Cardiac septum (tissue), 1 donor: ENCODE data around the gene DUSP28. TPM values are rescaled to one million over a fixed set of nuclear protein-coding genes. Genes with fewer than 3 reads are reported as not detected.
"Not testable (repeated sequence)": the region's sequence is repeated elsewhere in the genome, so short reads cannot be mapped to it uniquely, and the experiment has no call there.

Source experiments
- DNase-seq: peaks from one replicate; pipeline ENCODE4 v3.0.0-alpha.2; 2020; ENCODE audit warnings: low spot score
- intact Hi-C: fragments of 100-400 bp; cut with DNase I; formaldehyde crosslinking; loops from one replicate; pipeline ENCODE4 v1.14.0; 2022
- total RNA-seq: library from RNA; stranded (reverse); fragmentation: NEBNext Ultra II Directional; extraction: Animal tissue kit (Norgen Biotek cat#: 25700); gene quantifications from one replicate; pipeline ENCODE4 v1.2.1, GENCODE V29; 2021
- donor health status: DM: no; HTN: no; CAD: no.

DUSP28 gene
- total RNA-seq, 1 donor from 2014 or later, result 9.7 TPM

DNA sequence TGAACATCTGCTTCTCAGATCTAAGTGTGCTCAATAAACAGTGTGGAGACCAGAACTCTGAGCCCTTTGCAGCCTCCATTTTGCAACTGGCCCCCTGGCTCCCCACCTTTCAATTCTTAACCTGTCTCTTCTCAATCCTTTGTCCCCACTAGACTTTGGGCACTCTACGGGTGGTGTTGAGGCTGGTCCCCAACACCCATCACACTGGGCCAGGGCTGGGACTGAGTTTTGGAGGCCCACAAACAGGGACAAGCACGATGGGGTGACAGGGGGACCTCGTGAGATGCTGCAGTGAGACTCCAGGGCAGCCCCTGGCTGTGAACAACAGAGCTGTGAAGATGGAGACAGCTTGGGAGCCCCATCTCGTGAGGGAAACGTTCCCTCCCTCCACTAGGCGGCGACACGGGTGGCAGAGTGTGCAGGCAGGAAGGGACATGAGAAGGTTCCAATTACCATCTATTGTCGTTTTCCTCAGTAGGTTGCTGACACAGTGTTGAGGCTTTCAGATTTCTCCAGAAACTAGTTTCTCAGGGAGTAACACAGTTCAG, 3.5 kb upstream of the DUSP28 start:
- intact Hi-C loops, result no loop called here
- DNase-seq, result peak; percentile 79

DNA sequence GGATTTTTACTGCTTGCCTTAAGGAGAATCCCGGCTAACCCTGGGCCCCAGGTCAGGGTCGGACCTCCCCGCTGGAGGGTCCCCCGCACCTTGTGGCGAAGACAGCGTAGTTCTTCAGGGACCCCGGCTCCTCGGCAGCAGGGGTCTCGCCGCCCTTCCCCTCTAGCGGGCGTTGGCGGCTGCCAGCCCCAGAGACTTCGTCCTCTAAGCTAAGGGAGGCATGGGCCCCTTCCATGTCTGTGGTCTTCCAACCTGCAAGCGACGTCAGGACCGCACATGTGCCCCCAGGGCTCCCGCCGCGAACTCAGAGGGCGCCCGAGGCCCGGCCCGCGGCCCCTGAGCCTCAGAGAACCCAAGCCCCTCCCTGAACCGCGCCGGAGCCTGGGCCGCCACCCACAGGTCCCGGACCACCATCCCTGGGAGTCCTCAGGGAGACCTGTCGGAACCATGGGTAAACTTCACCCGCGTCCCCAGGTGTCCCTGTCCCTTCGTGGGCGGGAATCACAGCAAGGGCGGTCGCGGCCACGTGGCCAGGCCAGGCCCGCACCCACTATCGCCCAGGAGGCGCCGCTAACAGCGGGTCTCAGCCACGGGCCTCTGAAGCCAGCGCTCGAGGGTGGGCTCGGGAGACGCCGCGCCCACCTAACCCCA, 2.9 kb upstream of the DUSP28 start:
- intact Hi-C loops, result no loop called here
- DNase-seq, result no peak

DNA sequence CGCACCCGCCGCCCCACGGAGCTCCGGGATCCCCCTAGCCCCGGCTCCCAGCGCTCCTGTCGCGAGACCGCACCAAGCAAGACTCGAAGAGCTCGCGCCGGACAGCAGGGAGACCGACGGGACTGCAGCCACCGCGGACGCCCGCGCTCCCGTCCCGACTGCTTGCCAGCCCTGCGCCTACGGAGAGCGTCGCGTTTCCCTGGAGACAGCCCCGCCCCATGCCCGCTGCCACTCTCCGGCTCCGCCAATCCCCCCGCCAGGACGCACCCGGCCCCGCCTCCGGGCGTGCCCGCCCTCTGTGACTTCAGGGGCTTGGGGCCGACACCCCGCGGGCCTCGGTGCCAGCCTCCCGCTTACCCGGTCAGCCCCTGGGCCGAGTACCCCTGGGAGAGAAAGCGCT, 2.3 kb upstream of the DUSP28 start, which contains the start of gene ANKMY1:
ANKMY1 (minus strand) TSS at position 181 of the 400 bp plus-strand sequence. CDS start 653 bp downstream, outside the sequence.
- peak; percentile 80 for DNase-seq

DNA sequence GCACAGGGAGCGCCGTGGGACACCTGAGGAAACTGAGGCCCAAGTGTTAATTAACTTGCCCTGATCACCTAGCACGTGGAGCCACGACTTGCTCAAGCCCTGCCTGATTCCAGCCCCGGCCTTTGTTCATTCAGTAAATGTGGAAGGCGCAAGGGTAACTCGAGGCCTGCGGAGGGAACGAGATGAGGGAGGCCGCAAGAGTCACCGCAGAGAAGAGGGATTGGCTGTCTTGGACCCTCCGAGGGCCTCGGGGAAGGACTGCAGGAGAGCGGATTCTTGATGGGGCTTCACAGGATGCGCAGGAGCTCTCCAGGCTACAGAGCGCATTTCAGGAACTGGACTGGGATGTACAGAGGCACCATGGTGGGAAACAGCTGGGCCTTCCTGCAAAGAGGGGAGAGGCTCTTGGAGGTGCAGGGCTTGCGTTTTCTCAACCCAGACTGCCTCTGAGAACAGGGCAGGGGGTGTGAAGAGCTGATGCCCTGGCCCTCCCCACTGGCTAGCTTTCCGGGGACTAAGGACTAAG, 1.9 kb upstream of the DUSP28 start:
- intact Hi-C loops, result no loop called here
- DNase-seq, result no peak

More for the DNA sequence above, 2.3 kb upstream of the DUSP28 start, which contains the start of gene ANKMY1:
- intact Hi-C loops, result no loop called here

DNA sequence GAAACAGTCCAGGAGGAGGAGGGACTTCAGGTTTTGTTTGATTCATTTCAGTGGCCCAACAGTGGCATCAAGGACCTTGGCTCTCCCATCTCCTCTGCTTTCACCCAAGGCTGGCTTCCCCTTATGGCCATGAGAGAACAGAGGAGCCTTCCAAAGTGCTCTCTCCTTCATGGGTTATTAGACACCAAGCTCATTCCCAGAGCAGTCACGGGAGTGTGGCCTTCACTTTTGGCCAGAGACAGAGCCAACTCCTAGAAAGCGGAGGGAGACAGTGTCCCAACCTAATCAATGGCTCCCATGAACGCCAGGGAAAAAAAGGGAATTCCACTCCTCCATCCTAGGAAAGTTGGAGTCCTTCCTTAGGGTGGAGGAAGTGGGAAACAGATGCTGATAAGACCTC, 871 bp upstream of the DUSP28 start:
- DNase-seq, result no peak
- intact Hi-C loops, result no loop called here

DNA sequence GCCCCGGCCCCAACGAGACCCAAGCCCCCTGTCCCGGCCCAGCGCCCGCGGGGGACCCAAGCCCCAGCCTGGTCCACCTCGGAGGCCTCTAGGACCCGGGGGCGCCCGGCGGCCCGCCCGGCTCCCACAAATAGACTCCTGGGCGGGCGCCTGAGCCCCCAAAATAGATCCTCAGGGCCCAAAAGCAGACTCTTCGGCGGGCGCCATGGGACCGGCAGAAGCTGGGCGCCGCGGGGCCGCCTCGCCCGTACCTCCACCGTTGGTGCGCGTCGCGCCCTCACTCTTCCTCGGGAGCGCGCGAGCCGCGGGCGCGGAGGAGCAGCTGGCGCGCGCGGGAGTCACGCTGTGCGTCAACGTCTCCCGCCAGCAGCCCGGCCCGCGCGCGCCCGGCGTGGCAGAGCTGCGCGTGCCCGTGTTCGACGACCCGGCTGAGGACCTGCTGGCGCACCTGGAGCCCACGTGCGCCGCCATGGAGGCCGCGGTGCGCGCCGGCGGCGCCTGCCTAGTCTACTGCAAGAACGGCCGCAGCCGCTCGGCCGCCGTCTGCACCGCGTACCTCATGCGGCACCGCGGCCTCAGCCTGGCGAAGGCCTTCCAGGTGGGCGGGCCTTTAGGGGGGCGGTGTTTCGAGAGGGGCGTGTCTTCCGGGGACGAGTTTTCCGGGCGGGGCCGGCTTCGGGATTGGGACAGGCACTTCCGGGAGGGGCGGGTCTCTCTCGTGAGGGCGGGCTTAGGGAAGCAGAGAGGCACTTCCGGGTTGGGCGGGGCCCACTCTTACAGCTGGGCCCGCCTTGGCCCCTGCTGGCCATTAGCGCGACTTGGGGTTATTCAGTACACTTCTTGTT, 545 bp downstream of the DUSP28 start:
- intact Hi-C loops, result loop anchor here (1.0 to 10.0 kb wide), 2 partner anchors 26 to 326 kb away; partner anchors contain the start of gene CAPN10
- peak; percentile 100 for DNase-seq

DNA sequence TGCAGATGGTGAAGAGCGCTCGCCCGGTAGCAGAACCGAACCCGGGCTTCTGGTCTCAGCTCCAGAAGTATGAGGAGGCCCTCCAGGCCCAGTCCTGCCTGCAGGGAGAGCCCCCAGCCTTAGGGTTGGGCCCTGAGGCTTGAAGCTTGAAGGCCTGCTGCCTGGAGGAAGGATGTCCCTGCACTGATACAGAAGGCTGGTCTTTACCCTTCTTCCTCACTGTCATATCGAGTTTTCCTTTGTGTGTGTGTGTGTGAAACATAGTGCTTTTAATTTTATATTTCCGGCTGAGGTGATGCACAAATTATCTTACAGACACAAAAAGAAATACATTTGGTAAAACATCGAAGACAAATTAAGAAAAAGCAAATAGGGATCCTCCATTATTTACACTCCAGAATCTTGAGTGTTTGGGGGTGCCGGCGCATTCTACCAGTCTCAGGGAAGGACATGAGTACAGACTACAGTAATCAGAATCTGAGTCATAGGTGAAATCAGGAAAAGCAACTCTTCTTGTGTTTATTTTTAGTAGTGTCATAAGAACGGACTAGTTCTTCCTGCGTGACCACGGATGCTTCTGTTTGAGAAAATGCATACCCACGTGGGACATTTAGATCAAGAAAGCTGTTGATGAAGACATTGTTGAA, 1.3 kb downstream of the DUSP28 start:
- intact Hi-C loops, result loop anchor here (1.0 to 10.0 kb wide), 2 partner anchors 25 to 327 kb away; partner anchors contain the start of gene CAPN10
- DNase-seq, result peak; percentile 41

DNA sequence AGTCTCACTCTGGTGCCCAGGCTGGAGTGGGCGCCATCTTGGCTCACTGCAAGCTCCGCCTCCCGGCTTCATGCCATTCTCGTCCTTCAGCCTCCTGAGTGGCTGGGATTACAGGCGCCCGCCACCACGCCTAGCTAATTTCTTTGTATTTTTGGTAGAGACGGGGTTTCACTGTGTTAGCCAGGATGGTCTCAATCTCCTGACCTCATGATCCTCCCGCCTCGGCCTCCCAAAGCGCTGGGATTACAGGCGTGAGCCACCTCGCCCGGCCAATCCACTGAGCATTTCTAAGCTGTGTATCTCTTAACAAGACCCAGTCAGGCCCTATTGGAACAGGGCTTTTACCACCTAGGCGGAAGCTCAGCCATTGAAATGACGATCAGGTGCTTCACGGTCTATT, 3.1 kb downstream of the DUSP28 start:
- not testable (repeated sequence) for DNase-seq
- intact Hi-C loops, result loop anchor here (10.0 kb wide), 1 partner anchor 328 kb away; no protein-coding TSS in a partner anchor

DNA sequence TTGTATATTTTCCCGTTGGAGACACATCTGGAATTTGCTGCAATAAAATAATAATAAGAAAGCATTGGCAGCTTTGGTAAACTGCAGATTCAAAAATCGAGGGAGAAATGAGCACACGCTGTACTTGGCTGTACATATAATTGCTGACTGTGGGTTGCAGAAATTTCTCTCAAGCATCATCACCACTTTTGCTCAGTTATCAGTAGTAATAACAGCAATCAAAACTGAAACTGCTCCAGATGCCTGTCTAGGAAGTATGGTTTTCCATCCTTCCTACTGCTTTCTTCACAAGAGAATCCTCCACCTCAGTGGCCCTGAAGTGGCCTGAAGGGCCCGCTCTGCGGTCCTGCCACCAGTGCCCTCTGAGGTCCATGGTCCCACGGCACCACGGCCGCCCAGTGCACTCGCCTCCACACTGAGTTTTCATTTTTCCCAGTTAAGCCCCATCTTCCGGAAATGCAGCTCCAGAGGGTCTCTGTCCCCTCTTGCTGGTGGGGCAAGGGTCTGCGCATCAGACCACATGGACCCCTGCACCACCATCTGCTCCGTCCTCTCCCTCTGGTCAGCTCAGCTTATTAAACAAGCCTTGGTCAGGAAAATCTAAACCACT, 3.9 kb downstream of the DUSP28 start:
- peak; percentile 50 for DNase-seq

DNA sequence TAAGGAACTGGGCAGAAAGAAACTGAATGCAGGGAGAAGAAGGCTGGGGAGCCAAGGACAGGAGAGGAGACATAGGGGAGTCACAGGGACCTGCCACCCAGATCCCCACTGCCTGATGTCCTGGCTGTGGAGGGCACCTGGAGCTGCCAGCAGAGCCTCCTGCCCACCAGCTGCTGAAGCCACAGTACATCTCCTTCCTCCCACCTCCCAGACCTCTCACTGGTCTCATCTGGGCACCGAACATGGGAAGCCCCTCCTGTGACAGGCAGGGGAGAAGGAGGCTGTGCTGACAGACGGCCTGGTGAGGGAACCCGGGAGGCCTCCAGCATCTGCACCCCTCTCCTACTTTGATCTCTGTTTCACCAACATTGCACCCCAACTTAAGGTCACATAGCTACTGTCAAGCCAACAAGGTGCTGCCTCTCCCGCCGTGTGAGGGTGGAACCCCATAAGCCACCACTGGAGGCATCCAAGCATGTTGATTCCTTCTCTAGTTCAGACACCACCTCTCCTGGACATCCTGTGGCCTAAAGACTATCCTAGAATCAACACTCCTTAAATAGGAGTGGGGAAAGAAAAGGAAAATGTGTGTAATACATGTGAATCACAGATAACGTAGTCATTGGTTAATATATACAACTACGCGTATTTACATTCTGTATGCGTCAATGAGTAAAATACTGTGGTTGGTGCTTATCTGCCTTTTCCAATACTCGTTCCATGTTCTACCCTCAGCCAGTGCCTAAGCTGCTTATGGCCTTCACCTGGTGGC, 4.6 kb downstream of the DUSP28 start:
- DNase-seq, result peak; percentile 39
- intact Hi-C loops, result loop anchor here (10.0 kb wide), 1 partner anchor 330 kb away; no protein-coding TSS in a partner anchor

More for the DNA sequence above, 3.9 kb downstream of the DUSP28 start:
- intact Hi-C loops, result loop anchor here (10.0 kb wide), 1 partner anchor 329 kb away; no protein-coding TSS in a partner anchor

DNA sequence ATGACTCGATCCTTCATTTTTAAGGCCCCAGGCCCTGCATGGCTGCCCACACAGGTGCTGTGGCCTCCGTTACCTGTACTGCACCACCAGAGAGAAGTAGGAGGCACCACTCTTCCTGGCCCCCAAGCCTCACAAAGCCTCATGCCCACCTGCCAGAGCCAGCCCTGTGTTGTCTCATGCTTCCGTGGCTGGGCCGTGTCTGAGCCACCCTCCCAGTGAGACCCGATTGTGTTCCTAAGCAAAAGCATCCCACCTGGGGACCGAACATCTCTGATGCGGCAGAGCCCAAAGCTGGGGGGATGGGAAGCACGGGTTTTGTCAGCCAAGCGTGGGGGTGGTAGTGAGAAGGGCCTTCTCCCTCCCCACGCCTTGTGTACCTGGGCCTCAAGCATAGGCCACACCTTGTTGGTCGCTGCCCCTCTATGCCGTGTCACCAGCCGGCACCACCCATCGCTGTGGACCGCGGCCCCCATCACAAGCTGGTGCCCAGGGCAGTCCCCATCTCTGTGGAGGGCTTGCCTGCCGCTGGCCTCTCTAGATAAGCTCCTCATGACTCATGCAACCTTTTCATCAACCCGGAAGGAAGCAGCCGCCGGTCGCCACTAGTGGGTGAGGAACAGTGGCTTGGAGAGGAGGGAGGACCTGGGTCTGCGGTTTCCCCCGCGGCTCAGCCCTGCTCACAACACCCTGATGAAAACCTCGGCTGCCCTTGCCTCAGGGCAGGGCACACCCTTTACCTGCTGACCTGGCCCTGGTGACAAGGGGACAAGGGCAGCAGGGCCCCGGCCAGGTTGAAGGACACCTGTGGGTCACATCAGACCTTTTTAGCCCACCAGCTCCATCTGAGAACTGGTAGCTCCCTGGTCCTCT, 5.4 kb downstream of the DUSP28 start:
- DNase-seq, result peak; percentile 96
- intact Hi-C loops, result loop anchor here (2.0 to 10.0 kb wide), 2 partner anchors 21 to 331 kb away; partner anchors contain the start of gene CAPN10

DNA sequence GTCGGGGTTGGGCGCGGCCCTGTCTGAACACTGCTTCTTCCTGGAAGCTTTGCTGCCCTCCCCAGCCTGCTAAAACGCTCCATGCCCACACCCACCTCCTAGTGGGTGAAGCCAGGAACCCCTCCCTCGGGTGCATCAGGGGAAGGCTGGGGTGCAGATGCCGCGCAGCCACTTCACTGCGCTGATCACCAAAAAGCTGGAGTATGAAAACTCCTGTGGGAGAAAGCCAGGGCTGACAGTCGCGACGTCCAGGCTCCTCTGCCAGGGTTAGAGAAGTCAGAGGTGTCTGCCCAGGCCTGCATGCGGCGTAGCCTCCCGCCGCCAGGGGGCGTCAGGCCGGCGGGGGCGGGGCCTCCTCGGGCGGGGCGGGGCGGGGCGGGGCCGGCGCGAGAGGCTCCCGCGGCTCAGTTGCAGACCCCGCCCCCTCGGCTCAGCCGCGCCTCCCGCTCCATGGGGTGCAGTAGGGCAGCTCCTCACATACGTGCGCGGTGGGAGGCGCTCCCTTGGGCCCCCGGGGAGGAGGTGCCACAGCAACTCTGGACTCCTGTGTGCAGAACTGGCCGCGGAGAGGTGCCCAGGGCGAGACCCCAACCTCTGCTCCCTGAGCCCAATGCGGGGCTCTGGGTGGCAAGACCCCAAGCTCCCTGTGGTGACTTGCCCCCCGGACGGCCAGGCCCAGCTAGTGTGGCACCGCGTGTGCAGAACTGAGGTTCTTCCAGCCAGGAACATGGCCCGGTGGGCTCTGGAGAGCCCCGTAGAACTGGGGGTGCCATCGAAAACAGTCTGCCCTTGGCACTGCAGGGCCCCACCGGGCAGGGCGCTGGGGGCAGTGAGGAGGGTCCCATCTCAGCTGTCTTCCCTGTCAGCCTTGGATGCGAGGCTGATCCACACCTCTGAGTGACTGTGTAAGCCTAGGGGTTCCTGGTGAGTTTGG, 6.3 kb downstream of the DUSP28 start:
- intact Hi-C loops, result loop anchor here (2.0 to 10.0 kb wide), 2 partner anchors 20 to 332 kb away; partner anchors contain the start of gene CAPN10
- DNase-seq, result peak; percentile 96

DNA sequence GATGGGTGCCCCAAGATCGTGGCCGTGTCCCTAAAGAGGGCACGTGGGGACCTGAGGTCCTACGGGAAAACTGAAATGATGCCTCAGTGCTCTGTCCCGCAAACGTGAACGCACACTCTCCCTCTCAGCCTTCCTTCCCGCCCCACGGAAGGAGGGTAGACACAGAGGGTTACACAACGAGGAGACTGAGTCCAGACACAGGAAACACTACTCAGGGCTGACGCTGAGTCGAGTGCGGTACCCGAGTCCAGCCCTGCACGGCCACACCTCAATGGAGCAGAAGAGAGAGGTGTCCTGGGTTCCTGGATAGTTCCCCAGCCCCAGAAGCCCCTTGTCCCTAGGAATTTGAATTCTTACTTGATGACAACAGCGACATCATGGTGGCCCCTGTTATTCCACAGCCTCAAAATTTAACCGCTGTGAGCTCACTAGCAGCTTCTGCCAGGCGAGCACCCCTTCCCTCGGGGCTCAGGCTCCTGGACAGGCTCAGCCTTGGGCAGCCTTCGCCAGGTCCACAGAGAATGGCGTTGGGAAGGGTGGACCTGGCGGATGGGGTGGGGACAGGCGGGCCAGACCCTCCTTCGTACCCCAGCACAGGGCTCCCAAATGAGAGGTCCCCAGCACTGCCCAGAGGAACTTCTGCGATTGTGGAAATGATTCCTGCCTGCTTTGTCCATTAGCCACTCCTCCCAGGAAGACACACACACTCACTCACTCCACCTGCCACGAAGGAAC, 7.1 kb downstream of the DUSP28 start:
- peak; percentile 72 for DNase-seq
- intact Hi-C loops, result loop anchor here (2.0 to 10.0 kb wide), 2 partner anchors 19 to 333 kb away; partner anchors contain the start of gene CAPN10

DNA sequence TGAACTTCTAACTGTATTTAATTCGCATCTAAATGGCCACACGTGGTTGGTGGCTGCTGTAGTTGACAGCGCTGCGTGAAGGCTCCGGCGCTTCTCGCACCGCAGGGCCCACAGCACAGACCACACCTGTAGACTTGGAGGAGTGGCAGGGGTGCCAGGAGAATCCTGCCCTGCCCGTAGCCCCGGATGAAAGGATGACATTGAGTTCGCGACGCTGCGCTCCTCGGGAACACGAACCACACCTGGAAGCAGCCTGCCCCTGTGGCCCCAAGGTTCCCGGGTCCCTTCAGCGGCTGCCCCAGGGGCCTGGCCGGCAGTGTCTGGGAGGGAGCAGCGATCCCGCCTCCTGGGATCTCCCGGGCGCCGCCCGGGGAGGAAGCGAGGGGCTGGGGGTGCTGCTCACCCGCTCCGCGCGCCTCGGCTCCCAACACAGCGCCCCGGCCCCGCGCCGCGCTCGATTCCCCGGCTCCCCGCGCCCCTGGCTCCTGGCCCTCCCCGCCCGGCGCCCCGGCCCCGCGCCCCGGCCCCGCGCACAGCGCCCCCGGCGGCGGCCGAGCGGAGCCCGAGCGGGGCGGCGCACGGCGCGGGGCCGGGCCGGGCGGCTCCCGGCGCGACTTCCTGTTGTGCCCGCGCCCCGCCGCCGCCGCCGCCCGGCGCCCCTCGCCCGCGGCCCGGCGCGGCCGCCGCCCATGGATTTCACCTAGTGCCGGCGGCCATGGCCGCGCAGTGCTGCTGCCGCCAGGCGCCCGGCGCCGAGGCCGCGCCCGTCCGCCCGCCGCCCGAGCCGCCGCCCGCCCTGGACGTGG, 7.9 kb downstream of the DUSP28 start, which contains the start of gene RNPEPL1:
RNPEPL1 (plus strand) TSS at position 613 of the 806 bp plus-strand sequence; CDS start at position 716, 103 bp downstream.
- DNase-seq, result peak; percentile 77
- intact Hi-C loops, result loop anchor here (2.0 to 10.0 kb wide), 2 partner anchors 19 to 333 kb away; partner anchors contain the start of gene CAPN10
